Measurements from ENCODE around the gene NTM.

- TF ChIP-seq, protein P1, sequence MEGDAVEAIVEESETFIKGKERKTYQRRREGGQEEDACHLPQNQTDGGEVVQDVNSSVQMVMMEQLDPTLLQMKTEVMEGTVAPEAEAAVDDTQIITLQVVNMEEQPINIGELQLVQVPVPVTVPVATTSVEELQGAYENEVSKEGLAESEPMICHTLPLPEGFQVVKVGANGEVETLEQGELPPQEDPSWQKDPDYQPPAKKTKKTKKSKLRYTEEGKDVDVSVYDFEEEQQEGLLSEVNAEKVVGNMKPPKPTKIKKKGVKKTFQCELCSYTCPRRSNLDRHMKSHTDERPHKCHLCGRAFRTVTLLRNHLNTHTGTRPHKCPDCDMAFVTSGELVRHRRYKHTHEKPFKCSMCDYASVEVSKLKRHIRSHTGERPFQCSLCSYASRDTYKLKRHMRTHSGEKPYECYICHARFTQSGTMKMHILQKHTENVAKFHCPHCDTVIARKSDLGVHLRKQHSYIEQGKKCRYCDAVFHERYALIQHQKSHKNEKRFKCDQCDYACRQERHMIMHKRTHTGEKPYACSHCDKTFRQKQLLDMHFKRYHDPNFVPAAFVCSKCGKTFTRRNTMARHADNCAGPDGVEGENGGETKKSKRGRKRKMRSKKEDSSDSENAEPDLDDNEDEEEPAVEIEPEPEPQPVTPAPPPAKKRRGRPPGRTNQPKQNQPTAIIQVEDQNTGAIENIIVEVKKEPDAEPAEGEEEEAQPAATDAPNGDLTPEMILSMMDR (IDR thresholded peaks at IDR 0.05; ENCODE audit: low read depth, low read length): no peak
- TF ChIP-seq EZH2phosphoT487 (IDR thresholded peaks at IDR 0.05; ENCODE audit: low read depth): no peak
Observed at GRCh38 chr11:132352497-132352896, 982.1 kb downstream of the NTM start.

All from OCI-LY3 (cell line).